ENCODE measurements around the gene HPCAL1. TPM values are rescaled to one million over a fixed set of nuclear protein-coding genes. Genes with fewer than 3 reads are reported as not detected.

The HPCAL1 gene
- total and polyA plus RNA-seq, 2 donors (not counting 3 experiments of a cell fraction or from before 2014, with no cell fraction given): 56.5 to 77.4 TPM

GRCh38 chr2:10395893-10396292, 93.2 kb downstream of the HPCAL1 start:
- no peak overlapping the region for H3K4me3 ChIP-seq (replicated peaks in 1 of 3; ENCODE audit: insufficient read depth in 1 of 3, low read depth in 1 of 3, low read length in 3 of 3)
- no peaks in the 10 kb centered on the region for H4K20me1 ChIP-seq (replicated peaks; ENCODE audit: control insufficient read depth, extremely low read depth, insufficient read depth, low read length)
- FAIRE-seq (no peak), DNase-seq (ENCODE audit: low read depth, low spot score) (no peak)
- dilution Hi-C loops (cut with MboI; ENCODE audit: extremely low pct_ligation_motif_present, low sequenced_read_pairs): no loop called here
- no peak overlapping the region for H2AFZ ChIP-seq (ENCODE audit: low read depth, low read length)
- H3K9me3 ChIP-seq (replicated peaks; ENCODE audit: control insufficient read depth, insufficient read depth, low read length): no peaks in the 10 kb centered on the region
- no TSS peak for BruUV-seq (replicated peaks)
- ChIA-PET POLR2A (no interaction called here), CTCF (interaction anchor here (2.5 kb wide), 1 partner anchor 13 kb away, joined by 13 read pairs; no protein-coding TSS in a partner anchor)
- no peaks in the 10 kb centered on the region for H3K27me3 ChIP-seq (ENCODE audit: control insufficient read depth in 2 of 2, insufficient read depth in 2 of 2, low read length in 2 of 2)
- TF ChIP-seq JUN (IDR thresholded peaks at IDR 0.05; ENCODE audit: borderline replicate concordance, insufficient read depth, insufficient read length, low read depth) (no peak), MAX (IDR thresholded peaks at IDR 0.05; ENCODE audit: insufficient read depth, insufficient read length) (no peak), POLR2A (IDR thresholded peaks at IDR 0.05; ENCODE audit: low read depth, low read length) (no peak), POLR2AphosphoS5 (IDR thresholded peaks at IDR 0.05; ENCODE audit: insufficient read depth, low read depth, low read length) (no peak)
- peaks cover 0 to 3% of the 10 kb centered on the region in 2 experiments for H3K36me3 ChIP-seq (ENCODE audit: control insufficient read depth in 2 of 2, extremely low read depth in 1 of 2, insufficient read depth in 2 of 2, low read length in 2 of 2)
- H3K27ac ChIP-seq (ENCODE audit: insufficient read depth, low read depth, low read length): no peak overlapping the region
- H3K9ac ChIP-seq (replicated peaks; ENCODE audit: extremely low read depth, insufficient read depth, low read length): no peak overlapping the region
- peaks cover 29% of the 10 kb centered on the region for H3K4me1 ChIP-seq (ENCODE audit: control insufficient read depth, extremely low read depth, insufficient read depth, low read length)
- no peaks in the 10 kb centered on the region for H3K9me1 ChIP-seq (replicated peaks; ENCODE audit: control insufficient read depth, extremely low read depth, insufficient read depth, low read length)
- H3K4me2 ChIP-seq (ENCODE audit: insufficient read depth, low read length): no peak overlapping the region
- peaks cover 11% of the 10 kb centered on the region for H3K79me2 ChIP-seq (ENCODE audit: control insufficient read depth, insufficient read depth, low read length)
- intact Hi-C loops (cut with micrococcal nuclease): loop anchor here (5.0 kb wide), 1 partner anchor 879 kb away; no protein-coding TSS in a partner anchor

- Histone ChIP-seq H2AFZ (ENCODE audit: low read depth, low read length) (no peak overlapping the region), H3K27me3 (ENCODE audit: control insufficient read depth in 2 of 2, insufficient read depth in 2 of 2, low read length in 2 of 2) (no peaks in the 10 kb centered on the region), H3K79me2 (ENCODE audit: control insufficient read depth, insufficient read depth, low read length) (peaks cover 8% of the 10 kb centered on the region), H3K9me1 (replicated peaks; ENCODE audit: control insufficient read depth, extremely low read depth, insufficient read depth, low read length) (no peaks in the 10 kb centered on the region), H3K9ac (replicated peaks; ENCODE audit: extremely low read depth, insufficient read depth, low read length) (no peak overlapping the region), H3K4me3 (replicated peaks in 1 of 3; ENCODE audit: insufficient read depth in 1 of 3, low read depth in 1 of 3, low read length in 3 of 3) (no peak overlapping the region), H3K27ac (ENCODE audit: insufficient read depth, low read depth, low read length) (no peak overlapping the region), H3K4me1 (ENCODE audit: control insufficient read depth, extremely low read depth, insufficient read depth, low read length) (peaks cover 34% of the 10 kb centered on the region), H3K36me3 (ENCODE audit: control insufficient read depth in 2 of 2, extremely low read depth in 1 of 2, insufficient read depth in 2 of 2, low read length in 2 of 2) (peaks cover 0 to 3% of the 10 kb centered on the region in 2 experiments), H3K9me3 (replicated peaks; ENCODE audit: control insufficient read depth, insufficient read depth, low read length) (no peaks in the 10 kb centered on the region), H4K20me1 (replicated peaks; ENCODE audit: control insufficient read depth, extremely low read depth, insufficient read depth, low read length) (no peaks in the 10 kb centered on the region), H3K4me2 (ENCODE audit: insufficient read depth, low read length) (no peak overlapping the region)
- dilution Hi-C loops (cut with MboI; ENCODE audit: extremely low pct_ligation_motif_present, low sequenced_read_pairs) (no loop called here), intact Hi-C loops (cut with micrococcal nuclease) (loop anchor here (5.0 kb wide), 1 partner anchor 879 kb away; no protein-coding TSS in a partner anchor)
- FAIRE-seq (no peak), DNase-seq (ENCODE audit: low read depth, low spot score) (no peak)
- TF ChIP-seq GATA2 (IDR thresholded peaks at IDR 0.05; ENCODE audit: insufficient read depth, insufficient read length, low read depth, low read length) (no peak), MYC (IDR thresholded peaks at IDR 0.05; ENCODE audit: low read depth, low read length) (no peak), CTCF (IDR thresholded peaks at IDR 0.05; ENCODE audit: extremely low read depth in 1 of 2, insufficient read depth in 1 of 2, low read depth in 1 of 2, low read length in 2 of 2) (no peak), MAX (IDR thresholded peaks at IDR 0.05; ENCODE audit: insufficient read depth, insufficient read length) (no peak), FOS (IDR thresholded peaks at IDR 0.05; ENCODE audit: borderline replicate concordance, insufficient read depth, low read length) (no peak), JUN (IDR thresholded peaks at IDR 0.05; ENCODE audit: borderline replicate concordance, insufficient read depth, insufficient read length, low read depth) (no peak), EZH2 (IDR thresholded peaks at IDR 0.05; ENCODE audit: borderline replicate concordance, low read depth, low read length, severe bottlenecking) (no peak), POLR2AphosphoS5 (IDR thresholded peaks at IDR 0.05; ENCODE audit: insufficient read depth, low read depth, low read length) (no peak), POLR2A (IDR thresholded peaks at IDR 0.05; ENCODE audit: low read depth, low read length) (no peak)
- BruUV-seq (replicated peaks): no TSS peak
- CTCF ChIA-PET: interaction anchor here (0.9 to 2.5 kb wide), 3 partner anchors 12 to 94 kb away, joined by 4 to 13 read pairs (median 4); no protein-coding TSS in a partner anchor
- POLR2A ChIA-PET: no interaction called here
Observed at GRCh38 chr2:10396464-10396863, 93.8 kb downstream of the HPCAL1 start.

Measured in endothelial cell of umbilical vein (primary cell).